Transverse colon (tissue), 4 donors: ENCODE results near the gene SLU7. TPM values are rescaled to one million over a fixed set of nuclear protein-coding genes. Genes with fewer than 3 reads are reported as not detected.

Experiments
- DNase-seq: peaks from one replicate; pipeline ENCODE4 v3.0.0-alpha.2; 2019
- H3K27ac ChIP-seq, 4 donors: fragments of 200-600 bp; sonication (generic); 2 replicates each; pipeline ENCODE4 v1.5.1; 2016 to 2018; ENCODE audit warnings: inconsistent platforms in 4 of 4
- H3K27me3 ChIP-seq: fragments of 200-600 bp; sonication (generic); 2 replicates; pipeline ENCODE4 v1.5.1; 2017; ENCODE audit warnings: inconsistent platforms
- H3K36me3 ChIP-seq, 4 donors: fragments of 200-600 bp; sonication (generic); 2 replicates each; pipeline ENCODE4 v1.5.1; 2017 to 2019; ENCODE audit warnings: inconsistent platforms in 4 of 4
- H3K4me1 ChIP-seq, 4 donors: fragments of 200-600 bp; sonication (generic); 2 replicates each; pipeline ENCODE4 v1.5.1; 2017 to 2020; ENCODE audit warnings: inconsistent platforms in 4 of 4
- H3K4me3 ChIP-seq, 4 donors: fragments of 200-600 bp; sonication (generic); 1 replicate in 1 of 4; 2 replicates in 3 of 4; pipeline versions ENCODE4 v1.5.1 to v1.6.1; 2017 to 2019; ENCODE audit warnings: inconsistent platforms in 4 of 4
- H3K9me3 ChIP-seq, 2 donors: fragments of 200-600 bp; sonication (generic); 2 replicates each; pipeline ENCODE4 v1.5.1; 2017 to 2019; ENCODE audit warnings: inconsistent platforms in 2 of 2
- EP300 ChIP-seq: sonication (generic); formaldehyde crosslinking; IDR thresholded peaks from one replicate; pipeline ENCODE4 v1.6.1; 2017; ENCODE audit warnings: antibody characterized with exemption, low read depth
- POLR2A ChIP-seq: fragments of 450-650 bp; IDR thresholded peaks from one replicate; pipeline ENCODE4 v1.6.1; 2016; ENCODE audit warnings: antibody characterized with exemption, mild to moderate bottlenecking, moderate library complexity
- POLR2AphosphoS5 ChIP-seq, 3 donors: sonication (generic); formaldehyde crosslinking; IDR thresholded peaks; one replicate each; pipeline ENCODE4 v1.6.1; 2016; ENCODE audit warnings: antibody characterized with exemption in 3 of 3
- WGBS, 2 donors: methylation state at CpG; one replicate each; pipeline ENCODE4 v1.1.5; 2018; ENCODE audit warnings: low coverage in 1 of 2; 5-methylcytosine and 5-hydroxymethylcytosine counted together
- in situ Hi-C, 4 donors: fragments of 200-750 bp; cut with MboI; loops; one replicate each; pipeline versions ENCODE4 v1.15.0 to v1.15.1; 2017; ENCODE audit warnings: low sequenced_read_pairs in 3 of 4, low pct_ligation_motif_present in 1 of 4, low pct_unique_long_range_greater_than_20kb in 1 of 4
- intact Hi-C: fragments of 100-400 bp; cut with DNase I; formaldehyde crosslinking; loops from one replicate; pipeline ENCODE4 v1.15.1; 2023; ENCODE audit warnings: low total_unique reads
- total RNA-seq, 4 donors: library from RNA; depleted of rRNA; stranded (reverse); fragments of >200 nt; gene quantifications; one replicate each; pipeline ENCODE4 v1.1.0, GENCODE V29; 2016
- TF ChIP-seq, protein P1 (sequence below), 5 experiments: fragments of 200-600 bp in 3 of 5; fragments of 450-650 bp in 2 of 5; sonication (generic) in 3 of 5; IDR thresholded peaks; 1 replicate in 2 of 5; 2 replicates in 3 of 5; pipeline ENCODE4 v1.5.1; 2016 to 2017; ENCODE audit warnings: antibody characterized with exemption in 5 of 5, inconsistent platforms in 3 of 5, mild to moderate bottlenecking in 2 of 5, moderate library complexity in 1 of 5

Gene SLU7
- total RNA-seq, 4 donors from 2014 or later: 10.5 to 69.2 (median 52.5) TPM

DNA sequence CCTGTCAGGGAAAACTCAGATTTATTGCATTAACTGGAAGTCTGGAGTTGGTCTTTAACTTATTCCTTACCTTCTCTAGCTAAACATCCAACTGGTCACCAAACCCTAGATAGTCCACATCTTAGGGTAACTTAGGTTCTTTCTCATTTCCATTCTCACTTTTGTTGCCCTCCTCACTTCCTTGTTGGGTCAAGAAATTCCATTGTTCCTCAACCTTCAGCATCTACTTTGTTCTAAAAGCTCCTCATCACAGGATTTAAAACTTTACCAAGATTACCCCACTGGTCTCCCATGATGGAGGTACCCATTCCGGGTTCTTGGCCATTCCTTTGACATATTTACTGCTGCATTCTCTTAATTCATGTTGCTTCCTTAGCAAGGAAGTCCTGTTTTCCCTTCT lies 34.9 kb upstream of the SLU7 start:
- H3K27ac ChIP-seq: no peak overlapping the region
- TF ChIP-seq POLR2A: no peak
- TF ChIP-seq, protein P1, sequence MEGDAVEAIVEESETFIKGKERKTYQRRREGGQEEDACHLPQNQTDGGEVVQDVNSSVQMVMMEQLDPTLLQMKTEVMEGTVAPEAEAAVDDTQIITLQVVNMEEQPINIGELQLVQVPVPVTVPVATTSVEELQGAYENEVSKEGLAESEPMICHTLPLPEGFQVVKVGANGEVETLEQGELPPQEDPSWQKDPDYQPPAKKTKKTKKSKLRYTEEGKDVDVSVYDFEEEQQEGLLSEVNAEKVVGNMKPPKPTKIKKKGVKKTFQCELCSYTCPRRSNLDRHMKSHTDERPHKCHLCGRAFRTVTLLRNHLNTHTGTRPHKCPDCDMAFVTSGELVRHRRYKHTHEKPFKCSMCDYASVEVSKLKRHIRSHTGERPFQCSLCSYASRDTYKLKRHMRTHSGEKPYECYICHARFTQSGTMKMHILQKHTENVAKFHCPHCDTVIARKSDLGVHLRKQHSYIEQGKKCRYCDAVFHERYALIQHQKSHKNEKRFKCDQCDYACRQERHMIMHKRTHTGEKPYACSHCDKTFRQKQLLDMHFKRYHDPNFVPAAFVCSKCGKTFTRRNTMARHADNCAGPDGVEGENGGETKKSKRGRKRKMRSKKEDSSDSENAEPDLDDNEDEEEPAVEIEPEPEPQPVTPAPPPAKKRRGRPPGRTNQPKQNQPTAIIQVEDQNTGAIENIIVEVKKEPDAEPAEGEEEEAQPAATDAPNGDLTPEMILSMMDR (IDR thresholded peaks at IDR 0.05): no peak
- TF ChIP-seq POLR2AphosphoS5 (IDR thresholded peaks at IDR 0.05): no peak
- TF ChIP-seq EP300: no peak
- no peaks in the 10 kb centered on the region for H3K9me3 ChIP-seq
- H3K36me3 ChIP-seq: no peaks in the 10 kb centered on the region
- DNase-seq: no peak
- in situ Hi-C loops: no loop called here
- no peak overlapping the region for H3K4me3 ChIP-seq
- 60 to 78% methylated on average over 1 of the region's 1 CpG for WGBS, 2 donors
- no peaks in the 10 kb centered on the region for H3K4me1 ChIP-seq
- H3K27me3 ChIP-seq: no peaks in the 10 kb centered on the region
- intact Hi-C loops: no loop called here

DNA sequence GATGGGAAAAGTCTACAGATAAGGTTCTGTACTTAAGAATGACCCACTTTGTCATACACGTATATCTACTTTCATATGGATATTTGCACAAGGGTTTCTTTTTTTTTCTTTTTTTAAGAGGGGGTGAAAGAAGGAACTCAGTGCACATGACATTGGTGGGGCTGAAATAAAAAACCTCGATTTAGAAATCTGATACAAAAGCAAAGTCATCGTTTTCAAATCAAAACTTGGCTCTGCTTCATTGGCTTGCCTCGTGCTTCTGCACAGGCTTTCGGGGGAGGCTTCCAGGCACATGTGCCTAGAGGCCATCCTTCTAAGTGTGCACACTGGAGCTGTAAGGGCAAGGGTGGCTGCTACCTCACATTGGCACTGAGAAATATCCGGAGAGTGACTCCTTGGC lies 33.9 kb upstream of the SLU7 start:
- in situ Hi-C loops (no loop called here), intact Hi-C loops (no loop called here)
- Histone ChIP-seq H3K9me3 (no peaks in the 10 kb centered on the region), H3K4me3 (no peak overlapping the region), H3K4me1 (no peaks in the 10 kb centered on the region), H3K27ac (no peak overlapping the region), H3K27me3 (no peaks in the 10 kb centered on the region), H3K36me3 (no peaks in the 10 kb centered on the region)
- TF ChIP-seq, protein P1 (IDR thresholded peaks at IDR 0.05): no peak
- TF ChIP-seq POLR2A (no peak), EP300 (no peak), POLR2AphosphoS5 (IDR thresholded peaks at IDR 0.05) (no peak)
- no peak for DNase-seq
- WGBS, 2 donors: 59 to 70% methylated on average over 5 to 6 of the region's 6 CpGs

DNA sequence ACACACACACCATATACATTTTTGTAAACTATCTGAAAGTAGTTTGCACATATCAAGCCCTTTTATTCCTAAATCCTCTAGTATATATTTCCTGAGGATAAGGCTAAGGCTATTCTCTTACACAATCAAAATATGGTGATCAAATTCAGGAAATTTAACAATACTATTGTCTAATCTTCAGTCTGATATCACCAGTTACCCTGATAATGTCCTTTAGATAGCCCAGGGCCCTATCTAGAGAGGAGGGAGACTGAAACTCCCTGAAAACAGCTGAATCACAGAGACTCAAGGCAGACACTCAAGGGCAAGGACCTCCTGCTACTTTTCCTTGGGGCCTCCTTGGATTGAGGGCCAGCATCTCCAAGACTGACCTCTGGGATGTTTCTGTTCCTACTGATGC lies 33.2 kb upstream of the SLU7 start:
- Histone ChIP-seq H3K9me3 (no peaks in the 10 kb centered on the region), H3K27ac (no peak overlapping the region), H3K27me3 (no peaks in the 10 kb centered on the region), H3K4me1 (no peaks in the 10 kb centered on the region), H3K36me3 (no peaks in the 10 kb centered on the region), H3K4me3 (no peak overlapping the region)
- in situ Hi-C loops: no loop called here
- DNase-seq: no peak
- intact Hi-C loops: no loop called here
- TF ChIP-seq EP300: no peak
- TF ChIP-seq, protein P1 (IDR thresholded peaks at IDR 0.05): no peak
- no peak for TF ChIP-seq POLR2A
- TF ChIP-seq POLR2AphosphoS5 (IDR thresholded peaks at IDR 0.05): no peak

DNA sequence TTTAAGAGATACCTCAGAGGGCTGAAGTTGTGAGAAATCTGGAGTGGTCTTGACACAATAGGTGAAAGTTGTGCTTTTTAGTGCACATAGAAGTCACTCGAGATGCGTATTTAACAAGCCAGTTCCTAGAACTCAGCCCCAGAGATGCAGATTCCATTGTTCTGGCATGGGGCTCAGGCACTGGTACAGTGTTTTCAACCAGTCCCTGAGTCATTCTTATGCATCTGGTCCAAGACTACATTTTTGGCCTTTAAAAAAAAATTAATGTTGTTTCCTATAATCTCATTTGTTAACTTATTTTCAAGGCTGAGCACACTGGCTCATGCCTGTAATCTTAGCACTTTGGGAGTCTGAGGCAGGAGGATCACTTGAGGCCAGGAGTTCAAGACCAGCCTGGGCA lies 32.4 kb upstream of the SLU7 start:
- TF ChIP-seq, protein P1 (IDR thresholded peaks at IDR 0.05): no peak
- TF ChIP-seq POLR2AphosphoS5 (IDR thresholded peaks at IDR 0.05): no peak
- no peak for TF ChIP-seq EP300
- DNase-seq: no peak
- Histone ChIP-seq H3K27ac (no peak overlapping the region), H3K27me3 (no peaks in the 10 kb centered on the region), H3K9me3 (no peaks in the 10 kb centered on the region), H3K4me1 (no peaks in the 10 kb centered on the region), H3K36me3 (no peaks in the 10 kb centered on the region), H3K4me3 (no peak overlapping the region)
- in situ Hi-C loops: no loop called here
- intact Hi-C loops: no loop called here
- 83 to 100% methylated on average over 2 of the region's 2 CpGs for WGBS, 2 donors
